ENCODE measurements around the gene C3orf62.

GRCh38 chr3:49236226-49236625 lies 40.8 kb downstream of the C3orf62 start:
- TF ChIP-seq CTCF (IDR thresholded peaks at IDR 0.05) (no peak), POLR2A (IDR thresholded peaks at IDR 0.05) (no peak)
